C4-2B (cell line): Measurements from ENCODE around the gene MLX.

Source experiments
- H3K27ac ChIP-seq: fragments of 450-650 bp; 2 replicates; pipeline ENCODE4 v1.5.1; 2017
- CTCF ChIP-seq: fragments of 450-650 bp; conservative IDR thresholded peaks from 2 replicates; pipeline ENCODE4 v1.5.1; 2017; ENCODE audit warnings: mild to moderate bottlenecking
- ZFX ChIP-seq: fragments of 450-650 bp; IDR thresholded peaks from 2 replicates; pipeline ENCODE4 v1.6.1; 2017

Gene MLX

DNA sequence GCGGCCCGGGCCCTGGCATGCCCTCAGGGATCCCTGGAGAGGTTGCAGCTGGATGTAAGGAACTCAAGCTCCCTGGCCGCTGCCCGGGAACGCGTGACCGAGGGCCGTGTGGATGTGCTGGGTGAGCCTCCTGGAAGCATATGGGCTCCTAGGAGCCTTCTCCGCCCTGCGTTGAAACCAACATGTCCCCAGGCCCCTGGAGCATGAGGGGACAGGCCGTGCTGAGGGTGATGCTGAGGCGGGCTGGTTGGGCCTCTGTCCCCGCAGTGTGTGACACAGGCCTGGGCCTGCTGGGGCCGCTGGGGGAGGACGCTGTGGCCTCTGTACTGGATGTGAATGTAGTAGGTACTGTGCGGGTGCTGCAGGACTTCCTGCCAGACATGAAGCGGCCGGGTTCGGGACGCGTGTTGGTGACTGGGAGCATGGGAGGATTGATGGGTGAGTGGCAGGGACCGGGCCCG is 19.9 kb upstream of the MLX start:
- H3K27ac ChIP-seq = no peak overlapping the region
- no peak for TF ChIP-seq ZFX
- no peak for TF ChIP-seq CTCF

DNA sequence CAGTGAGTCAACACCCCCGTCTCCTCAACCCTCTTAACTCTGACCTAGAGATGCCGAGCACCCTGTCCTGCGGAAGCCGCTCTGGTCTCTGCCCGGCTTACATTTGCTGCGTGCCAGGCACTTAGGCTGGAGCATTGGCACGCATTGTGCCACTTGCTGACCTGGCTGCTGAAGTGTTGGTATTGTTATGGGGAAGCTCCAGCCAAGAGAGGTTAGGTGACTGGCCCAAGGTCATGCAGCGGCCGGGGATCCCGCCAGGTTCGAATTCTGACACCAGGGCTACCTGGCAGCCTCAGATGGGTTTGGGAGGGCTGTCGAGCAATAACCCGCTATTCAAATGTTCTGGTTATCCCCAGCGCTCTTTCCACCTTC is 19.2 kb upstream of the MLX start:
- TF ChIP-seq CTCF = no peak
- no peak overlapping the region for H3K27ac ChIP-seq

GRCh38 chr17:42548070-42548837 is 18.6 kb upstream of the MLX start:
- no peak overlapping the region for H3K27ac ChIP-seq

GRCh38 chr17:42548993-42549755 is 17.7 kb upstream of the MLX start:
- no peak overlapping the region for H3K27ac ChIP-seq
- TF ChIP-seq ZFX = no peak
- no peak for TF ChIP-seq CTCF

More at GRCh38 chr17:42548070-42548837, 18.6 kb upstream of the MLX start:
- no peak for TF ChIP-seq CTCF
- TF ChIP-seq ZFX = no peak

GRCh38 chr17:42552736-42553135 is 14.2 kb upstream of the MLX start, which contains the start of gene HSD17B1:
Gene HSD17B1, plus strand, starts transcription at chr17:42552923. Its CDS starts 11 bp downstream, at chr17:42552934.
- peak within 1 kb of the TSS; percentile 95 for H3K27ac ChIP-seq

GRCh38 chr17:42553161-42553818 is 13.6 kb upstream of the MLX start:
- H3K27ac ChIP-seq = peak overlapping the region; percentile 95
- TF ChIP-seq ZFX (no peak), CTCF (no peak)

GRCh38 chr17:42553866-42554249 is 13.0 kb upstream of the MLX start:
- peak overlapping the region; percentile 95 for H3K27ac ChIP-seq
- TF ChIP-seq ZFX = no peak
- TF ChIP-seq CTCF = no peak; the same call in 1 of the 2 replicates
